ENCODE measurements around the gene SMAD3. TPM values are rescaled to one million over a fixed set of nuclear protein-coding genes. Genes with fewer than 3 reads are reported as not detected.

SMAD3 gene
- total and polyA plus RNA-seq, 2 of the 8 experiments (the other 6 are each of a cell fraction or from before 2014, with no cell fraction given) = 10.1 to 12.4 TPM

- TF ChIP-seq USF2 (IDR thresholded peaks at IDR 0.05; ENCODE audit: low read length) = no peak
- no peak for TF ChIP-seq BRCA1 (IDR thresholded peaks at IDR 0.05; ENCODE audit: low read depth, low read length)
- no peak for TF ChIP-seq TBP (IDR thresholded peaks at IDR 0.05; ENCODE audit: low read depth, low read length)
- no peak for TF ChIP-seq BCL11A (IDR thresholded peaks at IDR 0.05; ENCODE audit: low read depth in 2 of 2, low read length in 2 of 2)
- no peak for TF ChIP-seq CBX5 (IDR thresholded peaks at IDR 0.05; ENCODE audit: low read depth, low read length)
- no peak for TF ChIP-seq MAFK (IDR thresholded peaks at IDR 0.05; ENCODE audit: low read depth, low read length)
- TF ChIP-seq PHF8 (conservative IDR thresholded peaks at IDR 0.05; ENCODE audit: low read depth, low read length) = no peak
- no peak for TF ChIP-seq GABPA (IDR thresholded peaks at IDR 0.05; ENCODE audit: borderline replicate concordance, insufficient read depth, low read length)
These were observed 42.9 kb downstream of the SMAD3 start (continued) for GRCh38 chr15:67108122-67108961.

All from H1 (cell line).